ENCODE data around the gene ASCC1. TPM values are rescaled to one million over a fixed set of nuclear protein-coding genes. Genes with fewer than 3 reads are reported as not detected.

The ASCC1 gene
- total RNA-seq, 2 experiments from 2014 or later: 28.5 to 34.4 TPM

GRCh38 chr10:72204296-72204695 is 11.8 kb downstream of the ASCC1 start:
- ATAC-seq (ENCODE audit: low read depth): no peak
- no peak overlapping the region for H3K4me3 Mint-ChIP-seq
- POLR2A ChIA-PET: no interaction called here

DNA sequence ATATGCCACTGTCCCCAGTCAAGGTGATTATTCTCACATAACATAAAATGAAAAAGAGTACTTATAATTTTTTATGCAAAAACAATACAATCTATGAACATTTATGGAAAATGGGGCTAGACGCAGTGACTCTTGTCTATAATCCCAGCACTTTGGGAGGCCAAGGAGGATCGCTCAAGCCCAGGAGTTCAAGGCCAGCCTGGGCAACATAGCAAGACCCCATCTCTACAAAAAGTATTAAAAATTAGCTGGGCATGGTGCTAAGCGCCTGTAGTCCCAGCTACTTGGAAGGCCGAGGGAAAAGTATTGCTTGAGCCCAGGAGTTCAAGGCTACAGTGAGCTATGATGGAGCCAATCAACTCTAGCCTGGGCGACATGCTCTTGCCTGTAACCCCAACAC is 14.8 kb downstream of the ASCC1 start:
- ATAC-seq (ENCODE audit: low read depth): no peak
- Mint-ChIP-seq H3K4me3 (no peak overlapping the region), H3K36me3 (peaks cover 29% of the 10 kb centered on the region), H3K27me3 (no peaks in the 10 kb centered on the region), H3K4me1 (peaks cover 3% of the 10 kb centered on the region), H3K9me3 (no peaks in the 10 kb centered on the region), H3K27ac (no peak overlapping the region)
- POLR2A ChIA-PET: interaction anchor here (0.5 kb wide), 1 partner anchor 82 kb away, joined by 4 read pairs; no protein-coding TSS in a partner anchor
- no peak for DNase-seq

More at GRCh38 chr10:72204296-72204695, 11.8 kb downstream of the ASCC1 start:
- Mint-ChIP-seq H3K27me3 (no peaks in the 10 kb centered on the region), H3K9me3 (no peaks in the 10 kb centered on the region), H3K36me3 (peaks cover 37% of the 10 kb centered on the region), H3K27ac (no peak overlapping the region), H3K4me1 (peaks cover 12% of the 10 kb centered on the region)
- no peak for DNase-seq

GRCh38 chr10:72200883-72201282 is 15.2 kb downstream of the ASCC1 start:
- POLR2A ChIA-PET: interaction anchor here (0.5 kb wide), 1 partner anchor 83 kb away, joined by 4 read pairs; no protein-coding TSS in a partner anchor
- H3K9me3 Mint-ChIP-seq: no peaks in the 10 kb centered on the region
- peaks cover 3% of the 10 kb centered on the region for H3K4me1 Mint-ChIP-seq
- ATAC-seq (ENCODE audit: low read depth) (no peak), DNase-seq (no peak)
- H3K27ac Mint-ChIP-seq: no peak overlapping the region
- H3K27me3 Mint-ChIP-seq: no peaks in the 10 kb centered on the region
- H3K36me3 Mint-ChIP-seq: peaks cover 32% of the 10 kb centered on the region
- H3K4me3 Mint-ChIP-seq: no peak overlapping the region

- no peak for ATAC-seq (ENCODE audit: low read depth)
- H3K4me1 Mint-ChIP-seq: peaks cover 1% of the 10 kb centered on the region
- no peak overlapping the region for H3K4me3 Mint-ChIP-seq
- H3K27me3 Mint-ChIP-seq: no peaks in the 10 kb centered on the region
- POLR2A ChIA-PET: interaction anchor here (0.7 kb wide), 1 partner anchor 134 kb away, joined by 4 read pairs; no protein-coding TSS in a partner anchor
- no peak for DNase-seq
- H3K36me3 Mint-ChIP-seq: peaks cover 38% of the 10 kb centered on the region
- H3K9me3 Mint-ChIP-seq: no peaks in the 10 kb centered on the region
- no peak overlapping the region for H3K27ac Mint-ChIP-seq
Measured at GRCh38 chr10:72194949-72195348, 21.1 kb downstream of the ASCC1 start.

- peaks cover 38% of the 10 kb centered on the region for H3K36me3 Mint-ChIP-seq
- H3K4me1 Mint-ChIP-seq: peaks cover 3% of the 10 kb centered on the region
- no peak for DNase-seq
- POLR2A ChIA-PET: interaction anchor here (0.7 to 1.3 kb wide), 3 partner anchors 29 to 84 kb away, joined by 3 read pairs; partner anchors contain the start of genes ANAPC16 and ASCC1
- peaks cover 2% of the 10 kb centered on the region for H3K9me3 Mint-ChIP-seq
- no peak overlapping the region for H3K4me3 Mint-ChIP-seq
- H3K27me3 Mint-ChIP-seq: no peaks in the 10 kb centered on the region
- no peak overlapping the region for H3K27ac Mint-ChIP-seq
- ATAC-seq (ENCODE audit: low read depth): no peak
Measured at GRCh38 chr10:72186982-72187330, 29.1 kb downstream of the ASCC1 start.

GRCh38 chr10:72186258-72186981 is 29.7 kb downstream of the ASCC1 start:
- no peak overlapping the region for H3K4me3 Mint-ChIP-seq
- H3K27me3 Mint-ChIP-seq: no peaks in the 10 kb centered on the region
- ATAC-seq (ENCODE audit: low read depth): no peak
- peaks cover 2% of the 10 kb centered on the region for H3K9me3 Mint-ChIP-seq
- peaks cover 40% of the 10 kb centered on the region for H3K36me3 Mint-ChIP-seq
- peaks cover 3% of the 10 kb centered on the region for H3K4me1 Mint-ChIP-seq
- DNase-seq: no peak
- no peak overlapping the region for H3K27ac Mint-ChIP-seq
- POLR2A ChIA-PET: interaction anchor here (0.6 to 1.3 kb wide), 4 partner anchors 13 to 85 kb away, joined by 3 to 6 read pairs (median 3); partner anchors contain the start of genes ANAPC16 and ASCC1

DNA sequence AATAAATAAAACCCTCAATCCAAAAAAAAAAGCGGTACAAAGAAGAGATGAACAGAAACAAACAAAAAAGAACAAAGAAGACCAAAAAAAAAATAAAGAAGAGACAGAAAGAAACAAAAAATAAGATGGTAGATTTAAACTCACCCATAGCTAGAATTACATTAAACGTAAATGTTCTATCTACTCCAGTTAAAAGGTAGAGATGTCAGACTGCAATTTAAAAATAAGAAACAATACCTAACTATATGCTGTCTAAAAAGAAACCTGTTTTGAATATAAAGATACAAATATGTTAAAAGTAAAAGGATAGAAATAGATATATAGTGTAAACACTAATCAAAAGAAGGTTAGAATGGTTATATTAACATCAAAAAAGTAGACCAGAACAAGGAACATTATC is 31.9 kb downstream of the ASCC1 start:
- Mint-ChIP-seq H3K27ac (no peak overlapping the region), H3K27me3 (no peaks in the 10 kb centered on the region), H3K36me3 (peaks cover 40% of the 10 kb centered on the region), H3K4me1 (peaks cover 3% of the 10 kb centered on the region), H3K9me3 (peaks cover 2% of the 10 kb centered on the region), H3K4me3 (no peak overlapping the region)
- no peak for ATAC-seq (ENCODE audit: low read depth)
- POLR2A ChIA-PET: no interaction called here
- no peak for DNase-seq

DNA sequence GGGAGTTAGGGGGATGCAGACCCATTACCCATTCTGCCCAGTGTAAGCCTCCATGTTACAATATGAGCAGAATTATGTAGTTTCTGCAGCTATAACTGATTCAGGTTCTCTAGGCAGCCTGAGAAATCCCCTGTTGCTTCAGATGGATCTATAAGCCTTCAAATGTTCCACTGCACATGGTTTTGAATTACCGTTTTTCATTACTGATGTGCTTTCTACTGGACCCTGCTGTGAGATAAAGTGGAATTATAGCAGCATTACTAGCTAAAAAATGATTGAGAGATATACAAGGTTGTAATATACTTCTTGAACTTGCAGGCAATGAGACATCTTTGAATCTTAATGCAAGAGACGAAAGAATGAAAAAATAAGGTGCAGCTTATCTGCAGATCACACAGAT is 38.6 kb downstream of the ASCC1 start:
- Mint-ChIP-seq H3K27ac (no peak overlapping the region), H3K27me3 (no peaks in the 10 kb centered on the region), H3K4me3 (no peak overlapping the region), H3K36me3 (peaks cover 27% of the 10 kb centered on the region), H3K9me3 (no peaks in the 10 kb centered on the region), H3K4me1 (peaks cover 4% of the 10 kb centered on the region)
- DNase-seq (no peak), ATAC-seq (ENCODE audit: low read depth) (no peak)
- POLR2A ChIA-PET: no interaction called here

- POLR2A ChIA-PET: no interaction called here
- peaks cover 21% of the 10 kb centered on the region for H3K36me3 Mint-ChIP-seq
- no peak overlapping the region for H3K4me3 Mint-ChIP-seq
- H3K27me3 Mint-ChIP-seq: no peaks in the 10 kb centered on the region
- H3K9me3 Mint-ChIP-seq: no peaks in the 10 kb centered on the region
- DNase-seq: no peak
- H3K27ac Mint-ChIP-seq: no peak overlapping the region
- peaks cover 4% of the 10 kb centered on the region for H3K4me1 Mint-ChIP-seq
- no peak for ATAC-seq (ENCODE audit: low read depth)
Measured at GRCh38 chr10:72176701-72177100, 39.4 kb downstream of the ASCC1 start.

GRCh38 chr10:72175149-72175548 is 40.9 kb downstream of the ASCC1 start:
- no peak for DNase-seq
- ATAC-seq (ENCODE audit: low read depth): no peak
- POLR2A ChIA-PET: interaction anchor here (0.5 kb wide), 1 partner anchor 44 kb away, joined by 6 read pairs; no protein-coding TSS in a partner anchor
- Mint-ChIP-seq H3K36me3 (peaks cover 21% of the 10 kb centered on the region), H3K4me3 (no peak overlapping the region), H3K27me3 (no peaks in the 10 kb centered on the region), H3K27ac (no peak overlapping the region), H3K4me1 (peaks cover 4% of the 10 kb centered on the region), H3K9me3 (no peaks in the 10 kb centered on the region)

DNA sequence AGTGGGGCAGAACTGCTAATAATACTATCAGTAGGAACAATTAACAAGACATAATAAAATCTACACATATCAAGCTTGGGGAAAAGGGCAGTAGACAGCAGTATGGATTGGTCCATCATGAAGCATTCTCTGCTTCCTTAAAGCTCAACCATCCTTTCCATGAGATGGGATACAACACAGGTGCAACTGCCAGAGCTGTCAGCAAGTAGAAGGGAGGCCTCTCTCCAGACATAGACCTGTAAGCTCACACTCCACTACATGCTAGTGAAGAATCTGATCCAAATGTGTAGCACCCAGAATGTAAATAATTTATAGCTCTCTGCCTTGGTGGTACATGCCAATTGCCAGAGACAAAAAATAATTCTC is 41.8 kb downstream of the ASCC1 start:
- H3K27ac Mint-ChIP-seq: no peak overlapping the region
- ATAC-seq (ENCODE audit: low read depth) (no peak), DNase-seq (no peak)
- no peak overlapping the region for H3K4me3 Mint-ChIP-seq
- H3K9me3 Mint-ChIP-seq: no peaks in the 10 kb centered on the region
- peaks cover 18% of the 10 kb centered on the region for H3K36me3 Mint-ChIP-seq
- POLR2A ChIA-PET: interaction anchor here (0.9 kb wide), 1 partner anchor 9 kb away, joined by 3 read pairs; no protein-coding TSS in a partner anchor
- no peaks in the 10 kb centered on the region for H3K27me3 Mint-ChIP-seq
- peaks cover 4% of the 10 kb centered on the region for H3K4me1 Mint-ChIP-seq

DNA sequence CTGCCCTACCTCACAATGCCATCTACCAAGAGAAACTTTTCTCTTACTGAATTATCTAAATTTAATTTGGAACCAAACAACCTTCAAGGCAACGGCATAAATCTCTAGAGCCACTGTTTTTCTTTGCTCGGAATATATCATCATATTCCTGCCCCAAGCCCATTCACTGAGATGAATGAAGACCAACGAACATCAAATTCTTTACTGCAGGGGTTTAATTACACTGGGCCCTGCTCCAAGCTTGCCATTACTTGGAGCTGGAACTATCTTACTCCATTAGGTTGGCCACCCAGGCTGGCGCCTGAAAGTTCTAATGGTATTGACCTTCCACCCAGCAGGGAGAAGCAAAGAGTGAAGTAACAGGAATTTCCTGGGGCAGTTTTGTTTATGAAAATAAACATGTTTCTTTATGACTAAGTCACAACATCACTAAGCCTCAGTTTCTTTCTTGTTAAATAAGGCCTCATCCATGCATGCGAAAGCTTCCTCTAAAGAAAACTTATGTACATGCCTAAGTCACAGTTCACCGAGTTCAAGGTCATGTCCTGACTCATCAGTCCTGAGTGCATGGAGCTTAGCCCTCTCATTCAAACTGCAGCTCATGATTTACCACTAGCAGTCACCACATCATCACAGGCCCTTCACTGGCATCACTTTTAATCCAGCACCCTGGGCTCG is 42.3 kb downstream of the ASCC1 start:
- POLR2A ChIA-PET: interaction anchor here (0.9 kb wide), 1 partner anchor 8 kb away, joined by 3 read pairs; no protein-coding TSS in a partner anchor
- no peaks in the 10 kb centered on the region for H3K27me3 Mint-ChIP-seq
- DNase-seq (no peak), ATAC-seq (ENCODE audit: low read depth) (no peak)
- H3K27ac Mint-ChIP-seq: no peak overlapping the region
- H3K4me1 Mint-ChIP-seq: peaks cover 4% of the 10 kb centered on the region
- peaks cover 16% of the 10 kb centered on the region for H3K36me3 Mint-ChIP-seq
- H3K9me3 Mint-ChIP-seq: no peaks in the 10 kb centered on the region
- H3K4me3 Mint-ChIP-seq: no peak overlapping the region

DNA sequence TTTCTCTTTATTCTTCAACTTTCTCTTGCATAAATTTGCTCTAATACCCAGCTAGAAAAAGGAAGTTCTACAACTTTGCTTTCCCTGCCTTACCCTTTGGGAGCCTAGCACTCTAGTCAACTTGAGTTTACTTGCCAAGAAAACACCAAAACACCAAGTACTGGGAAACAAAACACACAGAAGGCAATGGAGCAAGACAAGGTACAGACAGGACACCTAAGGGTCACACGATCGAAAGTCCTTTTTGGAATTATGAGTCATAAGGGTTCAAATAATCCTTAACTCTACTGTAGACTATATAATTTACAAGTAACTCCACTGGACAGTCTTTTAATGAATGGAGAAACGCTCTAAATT is 42.8 kb downstream of the ASCC1 start:
- Mint-ChIP-seq H3K27ac (no peak overlapping the region), H3K4me1 (peaks cover 4% of the 10 kb centered on the region), H3K9me3 (no peaks in the 10 kb centered on the region), H3K36me3 (peaks cover 12% of the 10 kb centered on the region), H3K27me3 (no peaks in the 10 kb centered on the region), H3K4me3 (no peak overlapping the region)
- POLR2A ChIA-PET: no interaction called here
- no peak for ATAC-seq (ENCODE audit: low read depth)
- no peak for DNase-seq

- Mint-ChIP-seq H3K27me3 (no peaks in the 10 kb centered on the region), H3K9me3 (no peaks in the 10 kb centered on the region), H3K36me3 (peaks cover 9% of the 10 kb centered on the region), H3K4me1 (peaks cover 6% of the 10 kb centered on the region), H3K4me3 (no peak overlapping the region), H3K27ac (no peak overlapping the region)
- ATAC-seq (ENCODE audit: low read depth) (no peak), DNase-seq (no peak)
- POLR2A ChIA-PET: no interaction called here
Measured at GRCh38 chr10:72171175-72171630, 44.9 kb downstream of the ASCC1 start.
